ENCODE results near the gene HMCN1. TPM values are rescaled to one million over a fixed set of nuclear protein-coding genes. Genes with fewer than 3 reads are reported as not detected.
A peak's percentile ranks its signal among the peaks of the same experiment; 100 is the strongest.

The HMCN1 gene
- total RNA-seq, 6 donors from 2014 or later: 15.7 to 43.3 (median 27.2) TPM

DNA sequence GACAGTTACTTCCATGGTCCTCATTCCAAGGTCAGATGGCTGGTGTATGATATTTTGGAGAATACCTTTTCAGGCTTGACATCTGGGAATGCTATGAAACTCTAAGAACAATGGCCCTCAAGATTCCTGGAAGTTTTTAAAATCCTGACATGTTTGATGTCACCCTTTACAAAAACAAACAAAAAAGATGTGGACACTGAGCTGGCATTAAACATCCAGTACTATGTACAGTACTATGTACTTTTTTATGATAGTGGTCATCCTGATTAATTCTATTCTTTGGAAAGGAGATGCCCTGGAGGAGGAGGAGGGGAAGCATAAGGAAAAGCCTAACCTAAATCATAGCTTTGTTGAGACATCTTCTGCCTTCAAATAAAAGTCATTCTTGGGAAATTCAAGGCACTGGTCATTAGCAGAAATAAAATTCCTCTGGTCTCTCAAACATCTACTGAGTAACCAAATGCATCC, 235.4 kb downstream of the HMCN1 start:
- no peak overlapping the region for H3K4me3 ChIP-seq
- no peak for DNase-seq
- no peak overlapping the region for H3K27ac ChIP-seq
- no peaks in the 10 kb centered on the region for H3K27me3 ChIP-seq
- TF ChIP-seq, protein P1, sequence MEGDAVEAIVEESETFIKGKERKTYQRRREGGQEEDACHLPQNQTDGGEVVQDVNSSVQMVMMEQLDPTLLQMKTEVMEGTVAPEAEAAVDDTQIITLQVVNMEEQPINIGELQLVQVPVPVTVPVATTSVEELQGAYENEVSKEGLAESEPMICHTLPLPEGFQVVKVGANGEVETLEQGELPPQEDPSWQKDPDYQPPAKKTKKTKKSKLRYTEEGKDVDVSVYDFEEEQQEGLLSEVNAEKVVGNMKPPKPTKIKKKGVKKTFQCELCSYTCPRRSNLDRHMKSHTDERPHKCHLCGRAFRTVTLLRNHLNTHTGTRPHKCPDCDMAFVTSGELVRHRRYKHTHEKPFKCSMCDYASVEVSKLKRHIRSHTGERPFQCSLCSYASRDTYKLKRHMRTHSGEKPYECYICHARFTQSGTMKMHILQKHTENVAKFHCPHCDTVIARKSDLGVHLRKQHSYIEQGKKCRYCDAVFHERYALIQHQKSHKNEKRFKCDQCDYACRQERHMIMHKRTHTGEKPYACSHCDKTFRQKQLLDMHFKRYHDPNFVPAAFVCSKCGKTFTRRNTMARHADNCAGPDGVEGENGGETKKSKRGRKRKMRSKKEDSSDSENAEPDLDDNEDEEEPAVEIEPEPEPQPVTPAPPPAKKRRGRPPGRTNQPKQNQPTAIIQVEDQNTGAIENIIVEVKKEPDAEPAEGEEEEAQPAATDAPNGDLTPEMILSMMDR (IDR thresholded peaks at IDR 0.05): no peak
- TF ChIP-seq POLR2AphosphoS5 (IDR thresholded peaks at IDR 0.05): no peak
- TF ChIP-seq EP300 (IDR thresholded peaks at IDR 0.05): no peak
- TF ChIP-seq POLR2A (IDR thresholded peaks at IDR 0.05): no peak
- no peak for ATAC-seq (ENCODE audit: low FRiP score in 2 of 2)
- H3K36me3 ChIP-seq: peaks cover 0 to 5% (median 0%) of the 10 kb centered on the region in 4 donors
- no peaks in the 10 kb centered on the region for H3K9me3 ChIP-seq
- peaks cover 0 to 2% (median 0%) of the 10 kb centered on the region in 4 donors for H3K4me1 ChIP-seq

- H3K9me3 ChIP-seq: no peaks in the 10 kb centered on the region
- no peaks in the 10 kb centered on the region for H3K27me3 ChIP-seq
- H3K36me3 ChIP-seq: peaks cover 0 to 5% (median 0%) of the 10 kb centered on the region in 4 donors
- TF ChIP-seq POLR2AphosphoS5 (IDR thresholded peaks at IDR 0.05): no peak
- TF ChIP-seq, protein P1 (IDR thresholded peaks at IDR 0.05): no peak
- no peak for TF ChIP-seq EP300 (IDR thresholded peaks at IDR 0.05)
- TF ChIP-seq POLR2A (IDR thresholded peaks at IDR 0.05): no peak
- H3K4me1 ChIP-seq: no peaks in the 10 kb centered on the region
- 52 to 64% methylated on average over 1 of the region's 1 CpG for WGBS, 2 donors
- no peak overlapping the region for H3K4me3 ChIP-seq
- DNase-seq (no peak), ATAC-seq (ENCODE audit: low FRiP score in 2 of 2) (peak in 1 of 2 donors; percentile 20)
- no peak overlapping the region for H3K27ac ChIP-seq
These were observed 237.5 kb downstream of the HMCN1 start for GRCh38 chr1:185971688-185972087.

GRCh38 chr1:185972096-185972850, 238.1 kb downstream of the HMCN1 start:
- 86 to 87% methylated on average over 3 of the region's 3 CpGs for WGBS, 2 donors
- H3K9me3 ChIP-seq: no peaks in the 10 kb centered on the region
- H3K36me3 ChIP-seq: peaks cover 0 to 5% (median 0%) of the 10 kb centered on the region in 4 donors
- H3K27me3 ChIP-seq: no peaks in the 10 kb centered on the region
- TF ChIP-seq, protein P1 (IDR thresholded peaks at IDR 0.05): no peak
- TF ChIP-seq POLR2A (IDR thresholded peaks at IDR 0.05) (no peak), EP300 (IDR thresholded peaks at IDR 0.05) (no peak), POLR2AphosphoS5 (IDR thresholded peaks at IDR 0.05) (no peak)
- H3K4me3 ChIP-seq: no peak overlapping the region
- ATAC-seq (ENCODE audit: low FRiP score in 2 of 2) (no peak), DNase-seq (no peak)
- H3K4me1 ChIP-seq: no peaks in the 10 kb centered on the region
- H3K27ac ChIP-seq: no peak overlapping the region

DNA sequence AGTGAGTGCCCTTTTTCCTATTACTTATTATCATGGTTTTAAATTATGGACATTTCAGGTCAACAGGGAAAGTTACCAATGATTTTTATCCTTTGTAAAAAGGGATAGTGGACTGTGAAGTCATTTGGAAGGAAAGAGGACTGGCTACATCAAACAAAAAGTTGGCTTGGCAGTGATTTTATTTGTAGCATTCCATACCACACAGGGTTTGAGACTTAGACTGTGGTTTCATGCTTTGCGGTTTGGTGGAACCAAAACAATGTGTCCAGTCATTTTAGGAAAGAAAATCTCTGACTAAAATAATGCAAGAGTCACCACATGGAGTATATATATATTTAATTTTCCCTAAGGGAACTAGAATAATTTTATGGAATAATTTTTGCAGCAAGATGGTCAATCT, 239.5 kb downstream of the HMCN1 start:
- Histone ChIP-seq H3K27ac (no peak overlapping the region), H3K36me3 (peaks cover 0 to 5% (median 0%) of the 10 kb centered on the region in 4 donors), H3K9me3 (no peaks in the 10 kb centered on the region), H3K27me3 (no peaks in the 10 kb centered on the region), H3K4me3 (no peak overlapping the region), H3K4me1 (no peaks in the 10 kb centered on the region)
- WGBS, 2 donors: 71 to 80% methylated on average over 1 of the region's 1 CpG
- no peak for DNase-seq
- peak in 1 of 2 donors; percentile 65 for ATAC-seq (ENCODE audit: low FRiP score in 2 of 2)
- TF ChIP-seq POLR2AphosphoS5 (IDR thresholded peaks at IDR 0.05): no peak
- no peak for TF ChIP-seq POLR2A (IDR thresholded peaks at IDR 0.05)
- TF ChIP-seq, protein P1 (IDR thresholded peaks at IDR 0.05): no peak
- TF ChIP-seq EP300 (IDR thresholded peaks at IDR 0.05): no peak

All from upper lobe of left lung (tissue), 6 donors.